ENCODE results near the gene PALLD.

- no peak for TF ChIP-seq CTCF (IDR thresholded peaks at IDR 0.05; ENCODE audit: low read length)
- TF ChIP-seq EZH2 (IDR thresholded peaks at IDR 0.05; ENCODE audit: borderline replicate concordance, low read length), result no peak
Measured at GRCh38 chr4:168744021-168744420, 247.2 kb downstream of the PALLD start.
